ENCODE results near the gene INS.

- TF ChIP-seq CTCF (conservative IDR thresholded peaks at IDR 0.05; ENCODE audit: low read depth, low read length) (no peak), POLR2A (IDR thresholded peaks at IDR 0.05; ENCODE audit: low read depth, low read length) (no peak), BHLHE40 (IDR thresholded peaks at IDR 0.05; ENCODE audit: low read depth, low read length) (no peak), RCOR1 (IDR thresholded peaks at IDR 0.05; ENCODE audit: insufficient replicate concordance, low read length) (no peak), MAZ (IDR thresholded peaks at IDR 0.05; ENCODE audit: borderline replicate concordance, low read depth, low read length) (no peak), MXI1 (IDR thresholded peaks at IDR 0.05; ENCODE audit: borderline replicate concordance, low read depth, low read length) (no peak), CHD1 (IDR thresholded peaks at IDR 0.05; ENCODE audit: low read depth, low read length) (no peak), RFX5 (IDR thresholded peaks at IDR 0.05; ENCODE audit: low read depth, low read length) (no peak), ELK1 (IDR thresholded peaks at IDR 0.05; ENCODE audit: borderline replicate concordance, low read depth, low read length) (no peak), NFE2L2 (IDR thresholded peaks at IDR 0.05; ENCODE audit: low read depth, low read length) (no peak), SMC3 (IDR thresholded peaks at IDR 0.05; ENCODE audit: low read depth, low read length) (no peak), MAFK (IDR thresholded peaks at IDR 0.05; ENCODE audit: low read depth, low read length) (no peak), USF2 (IDR thresholded peaks at IDR 0.05; ENCODE audit: low read depth, low read length) (no peak)
Measured at GRCh38 chr11:2142762-2143202, 18.2 kb downstream of the INS start.

All from IMR-90 (cell line).